GM18858 (cell line): Measurements from ENCODE around the gene SMCHD1.
"Not testable (repeated sequence)": the region's sequence is repeated elsewhere in the genome, so short reads cannot be mapped to it uniquely, and the experiment has no call there.

Experiments
- ATAC-seq: cut with Tn5 transposase; IDR thresholded peaks from one replicate; pipeline ENCODE4 v1.9.1; 2021; ENCODE audit not compliant: unreplicated experiment

SMCHD1 gene

GRCh38 chr18:2656981-2657512, 1.5 kb downstream of the SMCHD1 start:
- ATAC-seq: no peak

GRCh38 chr18:2657788-2658458, 2.4 kb downstream of the SMCHD1 start:
- no peak for ATAC-seq

GRCh38 chr18:2660849-2661248, 5.3 kb downstream of the SMCHD1 start:
- ATAC-seq: not testable (repeated sequence)

- not testable (repeated sequence) for ATAC-seq
Measured at GRCh38 chr18:2662288-2662687, 6.8 kb downstream of the SMCHD1 start.

GRCh38 chr18:2662990-2663389, 7.5 kb downstream of the SMCHD1 start:
- ATAC-seq: no peak

GRCh38 chr18:2672410-2672809, 16.9 kb downstream of the SMCHD1 start:
- ATAC-seq: no peak

- ATAC-seq: no peak
Measured at GRCh38 chr18:2672872-2673271, 17.3 kb downstream of the SMCHD1 start.

- not testable (repeated sequence) for ATAC-seq
Measured at GRCh38 chr18:2678933-2679332, 23.4 kb downstream of the SMCHD1 start.

- no peak for ATAC-seq
Measured at GRCh38 chr18:2680216-2680792, 24.8 kb downstream of the SMCHD1 start.

- ATAC-seq: no peak
Measured at GRCh38 chr18:2681993-2682603, 26.6 kb downstream of the SMCHD1 start.

GRCh38 chr18:2683055-2683454, 27.5 kb downstream of the SMCHD1 start:
- ATAC-seq: no peak

GRCh38 chr18:2686349-2686968, 30.9 kb downstream of the SMCHD1 start:
- no peak for ATAC-seq

GRCh38 chr18:2687390-2688001, 32.0 kb downstream of the SMCHD1 start:
- ATAC-seq: peak; percentile 78

GRCh38 chr18:2692508-2692907, 37.0 kb downstream of the SMCHD1 start:
- ATAC-seq: no peak

- no peak for ATAC-seq
Measured at GRCh38 chr18:2697184-2697583, 41.7 kb downstream of the SMCHD1 start.

- no peak for ATAC-seq
Measured at GRCh38 chr18:2699001-2699400, 43.5 kb downstream of the SMCHD1 start.

- no peak for ATAC-seq
Measured at GRCh38 chr18:2704541-2704940, 49.0 kb downstream of the SMCHD1 start.

- no peak for ATAC-seq
Measured at GRCh38 chr18:2706903-2707302, 51.4 kb downstream of the SMCHD1 start.

GRCh38 chr18:2707551-2708168, 52.1 kb downstream of the SMCHD1 start:
- ATAC-seq: no peak

- ATAC-seq: no peak
Measured at GRCh38 chr18:2709316-2709715, 53.8 kb downstream of the SMCHD1 start.

- no peak for ATAC-seq
Measured at GRCh38 chr18:2714140-2714539, 58.6 kb downstream of the SMCHD1 start.
